HepG2 (cell line): ENCODE results near the gene PLD1. TPM values are rescaled to one million over a fixed set of nuclear protein-coding genes. Genes with fewer than 3 reads are reported as not detected.

Source experiments
- ATAC-seq: fragments of 200-7000 bp; cut with Tn5 transposase; 3 replicates; pipeline ENCODE4 v1.9.1; 2020; ENCODE audit warnings: mild to moderate bottlenecking, moderate library complexity
- BruUV-seq: library from RNA; stranded (reverse); fragments of 400-500 nt; replicated peaks from 2 replicates; lab custom pipeline; 2021; lab: Mats Ljungman, UMichigan
- CTCF ChIA-PET: fragments of 300-600 bp; formaldehyde crosslinking; extraction: SDS; loops from one replicate; lab custom pipeline; 2021; ENCODE audit warnings: low total read pairs, inconsistent platforms, low intra/inter-chr PET ratio; lab: Yijun Ruan, JAX
- POLR2A ChIA-PET: fragments of 350-600 bp; sonication (Branson Sonifier 250); formaldehyde crosslinking; loops from one replicate; lab custom pipeline; 2020; ENCODE audit warnings: antibody characterized with exemption, inconsistent platforms; lab: Yijun Ruan, JAX
- DNase-seq: peaks from one replicate; pipeline ENCODE4 v3.0.0-alpha.2; 2015; ENCODE audit warnings: low spot score
- FAIRE-seq: peaks from 3 replicates; lab custom pipeline; 2011; peaks lifted over from hg19 to GRCh38; lab: Jason Lieb, UNC
- H2AFZ ChIP-seq: one replicate; pipeline ENCODE4 v1.6.1; 2011; ENCODE audit warnings: low read length, inconsistent platforms
- H3K27ac ChIP-seq: fragments of 300-600 bp; 3 replicates; pipeline ENCODE4 v1.8.0; 2011; ENCODE audit warnings: mixed run types, mild to moderate bottlenecking, mixed read lengths, low read length, inconsistent platforms; ENCODE audit not compliant: insufficient read depth; ENCODE audit errors: extremely low read length
- H3K27me3 ChIP-seq, 2 experiments: fragments of 200-600 bp in 1 of 2; 2 replicates in 1 of 2; 3 replicates in 1 of 2; pipeline versions ENCODE4 v1.6.0 to v1.8.0; 2011; ENCODE audit warnings: low read length in 2 of 2, mild to moderate bottlenecking in 2 of 2, moderate library complexity in 2 of 2, inconsistent platforms in 1 of 2; ENCODE audit not compliant: insufficient read depth in 2 of 2, control insufficient read depth in 1 of 2
- H3K36me3 ChIP-seq, 2 experiments: fragments of 200-600 bp in 1 of 2; replicated peaks in 1 of 2; 2 replicates in 1 of 2; 3 replicates in 1 of 2; pipeline versions ENCODE4 v1.5.1 to v1.8.0; 2011; ENCODE audit warnings: low read length in 2 of 2, inconsistent platforms in 1 of 2; ENCODE audit not compliant: insufficient read depth in 2 of 2, control insufficient read depth in 1 of 2
- H3K4me1 ChIP-seq: 2 replicates; pipeline ENCODE4 v1.5.1; 2012; ENCODE audit warnings: low read length, inconsistent platforms; ENCODE audit not compliant: insufficient read depth
- H3K4me2 ChIP-seq: 2 replicates; pipeline ENCODE4 v1.6.0; 2011; ENCODE audit warnings: low read depth, low read length, inconsistent platforms
- H3K4me3 ChIP-seq, 3 experiments: fragments of 200-600 bp in 1 of 3; sonication (generic), shearing (Covaris generic) in 1 of 3; replicated peaks in 1 of 3; 2 replicates each; pipeline ENCODE4 v1.5.1; 2011 to 2016; ENCODE audit warnings: low read length in 3 of 3, inconsistent platforms in 2 of 3, low read depth in 2 of 3, mild to moderate bottlenecking in 2 of 3, control low read depth in 1 of 3, mixed read lengths in 1 of 3; ENCODE audit not compliant: insufficient read depth in 1 of 3
- H3K79me2 ChIP-seq: one replicate; pipeline ENCODE4 v1.6.1; 2011; ENCODE audit warnings: low read length, inconsistent platforms; ENCODE audit not compliant: insufficient read depth
- H3K9ac ChIP-seq: 2 replicates; pipeline ENCODE4 v1.6.0; 2011; ENCODE audit warnings: mild to moderate bottlenecking, low read depth, low read length, inconsistent platforms; ENCODE audit not compliant: insufficient read depth
- H3K9me3 ChIP-seq: 2 replicates; pipeline ENCODE4 v1.5.1; 2012; ENCODE audit warnings: mild to moderate bottlenecking, low read length
- H4K20me1 ChIP-seq: 2 replicates; pipeline ENCODE4 v1.6.0; 2011; ENCODE audit warnings: inconsistent platforms, mild to moderate bottlenecking, low read length, moderate library complexity; ENCODE audit not compliant: insufficient read depth
- BRF2 ChIP-seq: sonication (generic); formaldehyde crosslinking; IDR thresholded peaks from 2 replicates; pipeline ENCODE4 v1.8.1; 2022; ENCODE audit warnings: mild to moderate bottlenecking, missing genetic modification reagents
- CEBPG ChIP-seq: IDR thresholded peaks from 2 replicates; pipeline ENCODE4 v1.6.1; 2016
- ESRRA ChIP-seq: sonication (generic); formaldehyde crosslinking; IDR thresholded peaks from 2 replicates; pipeline ENCODE4 v1.5.1; 2020; ENCODE audit warnings: mild to moderate bottlenecking, low read depth, missing genetic modification reagents
- PRMT3 ChIP-seq: sonication (generic); formaldehyde crosslinking; IDR thresholded peaks from 2 replicates; pipeline ENCODE4 v1.8.1; 2022; ENCODE audit warnings: low read depth, mild to moderate bottlenecking, moderate library complexity, missing genetic modification reagents, borderline replicate concordance
- RELA ChIP-seq: sonication (generic); formaldehyde crosslinking; IDR thresholded peaks from 2 replicates; pipeline ENCODE4 v1.4.0; 2020; ENCODE audit warnings: missing genetic modification reagents
- SNRNP70 ChIP-seq: fragments of 200-400 bp; formaldehyde crosslinking; IDR thresholded peaks from 2 replicates; pipeline ENCODE4 v1.6.1; 2017; ENCODE audit warnings: mild to moderate bottlenecking, low read depth, low read length, moderate library complexity
- SP140L ChIP-seq: sonication (generic); formaldehyde crosslinking; IDR thresholded peaks from 2 replicates; pipeline ENCODE4 v1.4.0; 2020; ENCODE audit warnings: missing genetic modification reagents, borderline replicate concordance
- TARDBP ChIP-seq: sonication (generic); formaldehyde crosslinking; IDR thresholded peaks from 2 replicates; pipeline ENCODE4 v1.8.0; 2022; ENCODE audit warnings: mild to moderate bottlenecking, missing genetic modification reagents
- ZBTB3 ChIP-seq: sonication (generic); formaldehyde crosslinking; IDR thresholded peaks from 2 replicates; pipeline ENCODE4 v1.4.0; 2020; ENCODE audit warnings: low read depth, mild to moderate bottlenecking, moderate library complexity, missing genetic modification reagents, borderline replicate concordance
- ZNF616 ChIP-seq: sonication (generic); formaldehyde crosslinking; IDR thresholded peaks from 2 replicates; pipeline ENCODE4 v1.5.0; 2020; ENCODE audit warnings: low read depth, mild to moderate bottlenecking, missing genetic modification reagents
- ZNF652 ChIP-seq: IDR thresholded peaks from 2 replicates; pipeline ENCODE4 v1.6.1; 2016; ENCODE audit warnings: low read depth, borderline replicate concordance
- WGBS: methylation state at CpG from one replicate; pipeline ENCODE4 v1.1.6; 2017; ENCODE audit warnings: low lambda C conversion rate; 5-methylcytosine and 5-hydroxymethylcytosine counted together
- in situ Hi-C: cut with HindIII; loops from 2 replicates; pipeline ENCODE4 v1.10.0; 2017; ENCODE audit warnings: low pct_unique_long_range_greater_than_20kb; ENCODE audit not compliant: extremely low pct_ligation_motif_present
- intact Hi-C: fragments of 100-400 bp; cut with micrococcal nuclease; formaldehyde crosslinking; loops from one replicate; pipeline ENCODE4 v1.10.0; 2022; ENCODE audit not compliant: unreplicated experiment
- polyA plus RNA-seq, 8 experiments: library from polyadenylated mRNA; depleted of rRNA in 3 of 8; stranded (reverse) in 7 of 8; unstranded in 1 of 8; fragments of >200 nt; fragmentation: Illumina TruSeq in 4 of 8; extraction: Trizol in 4 of 8; gene quantifications; 2 replicates each; pipeline versions ENCODE4 v1.2.1 to v1.2.3, GENCODE V29; 2011 to 2016; ENCODE audit warnings: low read depth in 4 of 8, missing spikeins in 1 of 8, mixed read lengths in 1 of 8; ENCODE audit not compliant: insufficient read depth in 1 of 8
- total RNA-seq, 5 experiments: library from RNA; depleted of rRNA; stranded (reverse); fragments of >200 nt; fragmentation: Illumina TruSeq; extraction: Trizol; gene quantifications; 2 replicates each; pipeline ENCODE4 v1.2.3, GENCODE V29; 2016; ENCODE audit warnings: low read depth in 1 of 5

The PLD1 gene
- total and polyA plus RNA-seq, 2 of the 13 experiments (the other 11 are each of a cell fraction or from before 2014, with no cell fraction given), result 27.1 to 59.4 TPM

GRCh38 chr3:171821778-171822358 is 11.6 kb upstream of the PLD1 start:
- no peak for TF ChIP-seq RELA
- TF ChIP-seq CEBPG (CRISPR knock-in tag), result no peak
- no peak for TF ChIP-seq ESRRA (CRISPR knock-in tag)
- no peak for TF ChIP-seq PRMT3 (CRISPR knock-in tag)
- no peak for TF ChIP-seq ZBTB3 (CRISPR knock-in tag)
- TF ChIP-seq ZNF616 (CRISPR knock-in tag), result no peak
- 0 out of 2 replicates have a peak, but pooled peaks have one; percentile 28 for TF ChIP-seq TARDBP (CRISPR knock-in tag)
- TF ChIP-seq ZNF652, result peak; percentile 83
- no peak for TF ChIP-seq SP140L (CRISPR knock-in tag)
- TF ChIP-seq SNRNP70, result no peak
- TF ChIP-seq BRF2 (CRISPR knock-in tag), result no peak
- ChIA-PET CTCF (no interaction called here), POLR2A (interaction anchor here (1.0 to 4.1 kb wide), 6 partner anchors 8 to 220 kb away, joined by 3 to 59 read pairs (median 9); partner anchors contain the start of gene PLD1)
- no peak overlapping the region for H3K9ac ChIP-seq
- H3K79me2 ChIP-seq, result no peaks in the 10 kb centered on the region
- H3K27ac ChIP-seq, result peak overlapping the region; percentile 54
- no peaks in the 10 kb centered on the region for H4K20me1 ChIP-seq
- intact Hi-C loops (no loop called here), in situ Hi-C loops (no loop called here)
- H3K36me3 ChIP-seq, result no peaks in the 10 kb centered on the region
- DNase-seq (no peak), ATAC-seq (no peak), FAIRE-seq (no peak)
- WGBS, result 50% methylated on average over 2 of the region's 2 CpGs
- H3K4me2 ChIP-seq, result 0 out of 2 replicates have a peak overlapping the region, but pooled peaks have one; percentile 55
- no peak overlapping the region for H2AFZ ChIP-seq
- H3K27me3 ChIP-seq, result no peaks in the 10 kb centered on the region
- BruUV-seq, result no TSS peak
- H3K4me3 ChIP-seq, result no peak overlapping the region
- peaks cover 70% of the 10 kb centered on the region for H3K4me1 ChIP-seq
- no peaks in the 10 kb centered on the region for H3K9me3 ChIP-seq
